ENCODE results near the gene ACVR1B.

The ACVR1B gene

GRCh38 chr12:52032804-52033445, 81.4 kb downstream of the ACVR1B start:
- peak; percentile 92 for DNase-seq (ENCODE audit: low read depth)
- no peak for TF ChIP-seq CTCF (IDR thresholded peaks at IDR 0.05; ENCODE audit: control insufficient read depth, insufficient read depth, low read depth, low read length, missing control alignments)

GRCh38 chr12:52033446-52034140, 82.1 kb downstream of the ACVR1B start:
- peak overlapping the region; percentile 39; the same call in 1 of the 2 replicates for H3K4me3 ChIP-seq (ENCODE audit: control insufficient read depth, low read depth, low read length)
- no peak for TF ChIP-seq CTCF (IDR thresholded peaks at IDR 0.05; ENCODE audit: control insufficient read depth, insufficient read depth, low read depth, low read length, missing control alignments)
- no peak for DNase-seq (ENCODE audit: low read depth)

More at GRCh38 chr12:52032804-52033445, 81.4 kb downstream of the ACVR1B start:
- H3K4me3 ChIP-seq (ENCODE audit: control insufficient read depth, low read depth, low read length): peak overlapping the region; percentile 39

- no peak for TF ChIP-seq CTCF (IDR thresholded peaks at IDR 0.05; ENCODE audit: control insufficient read depth, insufficient read depth, low read depth, low read length, missing control alignments)
- no peak overlapping the region for H3K4me3 ChIP-seq (ENCODE audit: control insufficient read depth, low read depth, low read length)
- DNase-seq (ENCODE audit: low read depth): no peak
Measured at GRCh38 chr12:52035190-52035589, 83.7 kb downstream of the ACVR1B start.

GRCh38 chr12:52035926-52036325, 84.4 kb downstream of the ACVR1B start:
- no peak for TF ChIP-seq CTCF (IDR thresholded peaks at IDR 0.05; ENCODE audit: control insufficient read depth, insufficient read depth, low read depth, low read length, missing control alignments)
- no peak overlapping the region for H3K4me3 ChIP-seq (ENCODE audit: control insufficient read depth, low read depth, low read length)
- DNase-seq (ENCODE audit: low read depth): no peak

GRCh38 chr12:52036587-52037171, 85.2 kb downstream of the ACVR1B start:
- DNase-seq (ENCODE audit: low read depth): no peak
- TF ChIP-seq CTCF (IDR thresholded peaks at IDR 0.05; ENCODE audit: control insufficient read depth, insufficient read depth, low read depth, low read length, missing control alignments): no peak
- H3K4me3 ChIP-seq (ENCODE audit: control insufficient read depth, low read depth, low read length): peak overlapping the region; percentile 92

GRCh38 chr12:52037248-52037861, 85.9 kb downstream of the ACVR1B start:
- peak overlapping the region; percentile 92 for H3K4me3 ChIP-seq (ENCODE audit: control insufficient read depth, low read depth, low read length)
- TF ChIP-seq CTCF (IDR thresholded peaks at IDR 0.05; ENCODE audit: control insufficient read depth, insufficient read depth, low read depth, low read length, missing control alignments): peak; percentile 16
- no peak for DNase-seq (ENCODE audit: low read depth)
